Measurements from ENCODE around the gene OTOF.

The OTOF gene

DNA sequence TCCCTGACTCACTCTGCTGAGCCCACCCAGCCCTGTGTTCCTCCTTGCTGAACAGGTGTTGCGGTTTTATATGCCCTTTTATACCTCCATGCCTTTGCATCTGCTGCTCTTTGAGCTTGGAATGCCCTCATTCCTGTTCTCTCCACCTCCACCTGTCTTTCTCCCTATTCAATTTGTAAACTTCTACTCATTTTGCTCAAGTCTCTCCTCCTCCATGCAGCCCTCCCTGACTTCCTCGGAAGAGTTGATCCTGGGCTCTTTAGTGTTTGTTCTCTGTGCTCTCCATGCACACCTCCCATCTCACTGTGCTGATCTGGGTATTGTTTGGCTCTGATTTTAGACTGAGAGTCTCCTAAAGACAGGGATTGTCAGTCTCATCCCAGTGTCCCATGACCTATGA, 7.2 kb upstream of the OTOF start:
- Histone ChIP-seq H3K27me3 (ENCODE audit: control insufficient read depth, insufficient read depth, low read length) (no peaks in the 10 kb centered on the region), H3K36me3 (ENCODE audit: control insufficient read depth, insufficient read depth, low read length) (no peaks in the 10 kb centered on the region), H3K9me3 (ENCODE audit: control insufficient read depth, low read length) (no peaks in the 10 kb centered on the region), H3K4me3 (ENCODE audit: low read length) (no peak overlapping the region), H3K4me1 (ENCODE audit: control insufficient read depth, insufficient read depth, low read length) (peaks cover 6% of the 10 kb centered on the region), H3K9ac (ENCODE audit: low read length) (no peak overlapping the region)

GRCh38 chr2:26484579-26484978, 6.7 kb upstream of the OTOF start:
- no peak overlapping the region for H3K9ac ChIP-seq (ENCODE audit: low read length)
- H3K36me3 ChIP-seq (ENCODE audit: control insufficient read depth, insufficient read depth, low read length): no peaks in the 10 kb centered on the region
- H3K27me3 ChIP-seq (ENCODE audit: control insufficient read depth, insufficient read depth, low read length): no peaks in the 10 kb centered on the region
- H3K9me3 ChIP-seq (ENCODE audit: control insufficient read depth, low read length): no peaks in the 10 kb centered on the region
- no peak overlapping the region for H3K4me3 ChIP-seq (ENCODE audit: low read length)
- peaks cover 11% of the 10 kb centered on the region for H3K4me1 ChIP-seq (ENCODE audit: control insufficient read depth, insufficient read depth, low read length)

DNA sequence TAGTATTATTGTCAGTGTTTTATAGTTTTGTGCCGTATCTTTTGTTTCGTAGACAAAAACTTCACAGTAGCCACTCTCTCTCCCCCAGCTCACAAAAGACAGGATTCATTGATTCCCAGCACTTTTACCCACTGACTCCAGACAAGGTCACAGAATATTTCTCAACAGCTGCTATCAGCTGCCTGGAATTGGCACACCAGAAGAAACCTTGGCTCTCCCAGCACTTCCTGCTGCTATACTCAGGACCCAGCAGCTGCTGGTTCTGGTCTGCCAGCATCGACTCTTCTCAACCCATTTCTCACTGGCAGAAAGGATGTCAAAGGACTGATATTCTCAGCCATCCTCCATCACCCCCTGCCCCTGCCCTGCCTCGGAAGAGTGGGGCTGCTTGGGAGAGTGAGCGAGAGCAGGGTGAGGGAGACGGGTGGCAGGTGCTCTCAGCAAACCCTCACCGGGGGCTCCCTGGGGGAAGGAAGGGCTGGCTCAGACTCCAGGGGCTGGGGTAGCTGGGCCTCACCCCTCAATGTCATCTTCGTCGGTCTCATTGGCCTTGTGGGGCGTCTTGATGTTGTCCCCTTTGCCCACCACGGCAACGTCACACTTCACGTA, 6.1 kb upstream of the OTOF start:
- peaks cover 12% of the 10 kb centered on the region for H3K4me1 ChIP-seq (ENCODE audit: control insufficient read depth, insufficient read depth, low read length)
- H3K9me3 ChIP-seq (ENCODE audit: control insufficient read depth, low read length): no peaks in the 10 kb centered on the region
- H3K9ac ChIP-seq (ENCODE audit: low read length): no peak overlapping the region
- H3K27me3 ChIP-seq (ENCODE audit: control insufficient read depth, insufficient read depth, low read length): no peaks in the 10 kb centered on the region
- H3K36me3 ChIP-seq (ENCODE audit: control insufficient read depth, insufficient read depth, low read length): no peaks in the 10 kb centered on the region
- no peak overlapping the region for H3K4me3 ChIP-seq (ENCODE audit: low read length)

DNA sequence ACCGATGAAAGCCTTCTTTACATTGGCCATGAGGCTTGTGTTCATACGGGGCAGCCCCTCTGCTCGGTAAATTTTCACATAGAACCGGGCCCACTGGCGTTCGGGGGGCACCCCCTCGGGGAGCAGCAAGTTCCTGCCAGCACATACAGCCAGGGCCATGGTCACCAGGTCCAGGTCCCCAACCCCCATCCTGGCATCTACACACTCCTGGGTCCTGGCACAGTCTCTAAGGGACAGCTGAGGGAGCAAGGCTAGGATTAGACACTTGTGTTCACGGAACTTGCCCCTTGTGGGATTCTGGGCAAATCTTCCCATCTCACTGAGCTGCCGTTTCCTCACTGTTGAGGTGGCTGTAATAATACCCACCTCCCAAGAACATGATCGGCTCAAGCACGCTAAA, 5.6 kb upstream of the OTOF start:
- Histone ChIP-seq H3K9ac (ENCODE audit: low read length) (no peak overlapping the region), H3K4me3 (ENCODE audit: low read length) (no peak overlapping the region), H3K27me3 (ENCODE audit: control insufficient read depth, insufficient read depth, low read length) (no peaks in the 10 kb centered on the region), H3K4me1 (ENCODE audit: control insufficient read depth, insufficient read depth, low read length) (peaks cover 12% of the 10 kb centered on the region), H3K9me3 (ENCODE audit: control insufficient read depth, low read length) (no peaks in the 10 kb centered on the region), H3K36me3 (ENCODE audit: control insufficient read depth, insufficient read depth, low read length) (no peaks in the 10 kb centered on the region)

GRCh38 chr2:26483027-26483326, 5.1 kb upstream of the OTOF start:
- Histone ChIP-seq H3K9me3 (ENCODE audit: control insufficient read depth, low read length) (no peaks in the 10 kb centered on the region), H3K4me1 (ENCODE audit: control insufficient read depth, insufficient read depth, low read length) (peaks cover 12% of the 10 kb centered on the region), H3K27me3 (ENCODE audit: control insufficient read depth, insufficient read depth, low read length) (no peaks in the 10 kb centered on the region), H3K36me3 (ENCODE audit: control insufficient read depth, insufficient read depth, low read length) (no peaks in the 10 kb centered on the region), H3K4me3 (ENCODE audit: low read length) (no peak overlapping the region), H3K9ac (ENCODE audit: low read length) (no peak overlapping the region)

GRCh38 chr2:26482211-26483026, 4.5 kb upstream of the OTOF start:
- Histone ChIP-seq H3K9ac (ENCODE audit: low read length) (no peak overlapping the region), H3K36me3 (ENCODE audit: control insufficient read depth, insufficient read depth, low read length) (no peaks in the 10 kb centered on the region), H3K9me3 (ENCODE audit: control insufficient read depth, low read length) (no peaks in the 10 kb centered on the region), H3K27me3 (ENCODE audit: control insufficient read depth, insufficient read depth, low read length) (no peaks in the 10 kb centered on the region), H3K4me1 (ENCODE audit: control insufficient read depth, insufficient read depth, low read length) (peaks cover 12% of the 10 kb centered on the region), H3K4me3 (ENCODE audit: low read length) (no peak overlapping the region)

- Histone ChIP-seq H3K36me3 (ENCODE audit: control insufficient read depth, insufficient read depth, low read length) (no peaks in the 10 kb centered on the region), H3K27me3 (ENCODE audit: control insufficient read depth, insufficient read depth, low read length) (no peaks in the 10 kb centered on the region), H3K4me3 (ENCODE audit: low read length) (no peak overlapping the region), H3K9ac (ENCODE audit: low read length) (no peak overlapping the region), H3K4me1 (ENCODE audit: control insufficient read depth, insufficient read depth, low read length) (peaks cover 12% of the 10 kb centered on the region), H3K9me3 (ENCODE audit: control insufficient read depth, low read length) (no peaks in the 10 kb centered on the region)
Observed at GRCh38 chr2:26481706-26482105, 3.8 kb upstream of the OTOF start.

GRCh38 chr2:26480566-26481423, 2.9 kb upstream of the OTOF start:
- Histone ChIP-seq H3K4me3 (ENCODE audit: low read length) (no peak overlapping the region), H3K9ac (ENCODE audit: low read length) (no peak overlapping the region), H3K36me3 (ENCODE audit: control insufficient read depth, insufficient read depth, low read length) (no peaks in the 10 kb centered on the region), H3K27me3 (ENCODE audit: control insufficient read depth, insufficient read depth, low read length) (no peaks in the 10 kb centered on the region), H3K4me1 (ENCODE audit: control insufficient read depth, insufficient read depth, low read length) (peaks cover 12% of the 10 kb centered on the region), H3K9me3 (ENCODE audit: control insufficient read depth, low read length) (no peaks in the 10 kb centered on the region)

DNA sequence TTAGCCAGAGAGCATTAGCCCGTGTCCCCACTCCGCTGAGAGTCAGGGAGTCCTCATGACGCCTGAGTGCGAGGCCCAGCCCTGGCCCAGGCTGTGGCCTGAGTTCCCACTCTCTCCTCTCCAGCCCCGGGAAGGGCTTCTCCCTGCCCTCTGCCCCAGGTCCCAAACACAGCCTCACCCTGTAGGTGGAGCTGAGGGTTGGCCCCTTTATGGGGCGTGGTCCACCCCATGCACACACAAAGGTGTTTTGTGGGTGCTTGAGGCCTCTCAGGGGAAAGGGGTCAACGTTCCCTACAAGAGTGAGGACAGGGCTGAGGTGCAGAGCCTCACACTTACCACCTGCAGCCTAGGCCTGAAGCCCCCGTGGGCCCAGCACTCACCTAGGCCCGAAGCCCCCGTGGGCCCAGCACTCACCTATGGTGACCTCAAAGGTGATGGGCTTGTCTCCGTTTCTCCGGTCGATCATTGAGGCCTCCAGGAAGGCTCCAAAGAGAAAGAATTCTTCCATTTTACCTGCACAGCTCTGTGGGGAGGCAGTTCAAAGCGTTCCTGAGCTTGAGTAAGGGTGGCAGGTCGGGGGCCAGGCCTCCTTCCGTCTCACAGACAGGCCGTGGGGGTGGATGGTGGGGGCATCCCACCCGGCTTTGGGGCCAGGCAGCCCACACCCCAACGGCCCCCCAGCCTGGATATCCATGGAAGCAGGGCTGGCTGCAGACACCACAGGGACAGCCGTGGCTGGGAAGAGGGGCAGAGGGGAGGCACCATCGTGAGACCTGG, 2.1 kb upstream of the OTOF start:
- H3K4me3 ChIP-seq (ENCODE audit: low read length): no peak overlapping the region
- H3K27me3 ChIP-seq (ENCODE audit: control insufficient read depth, insufficient read depth, low read length): no peaks in the 10 kb centered on the region
- peaks cover 12% of the 10 kb centered on the region for H3K4me1 ChIP-seq (ENCODE audit: control insufficient read depth, insufficient read depth, low read length)
- H3K9me3 ChIP-seq (ENCODE audit: control insufficient read depth, low read length): no peaks in the 10 kb centered on the region
- no peak overlapping the region for H3K9ac ChIP-seq (ENCODE audit: low read length)
- H3K36me3 ChIP-seq (ENCODE audit: control insufficient read depth, insufficient read depth, low read length): no peaks in the 10 kb centered on the region

DNA sequence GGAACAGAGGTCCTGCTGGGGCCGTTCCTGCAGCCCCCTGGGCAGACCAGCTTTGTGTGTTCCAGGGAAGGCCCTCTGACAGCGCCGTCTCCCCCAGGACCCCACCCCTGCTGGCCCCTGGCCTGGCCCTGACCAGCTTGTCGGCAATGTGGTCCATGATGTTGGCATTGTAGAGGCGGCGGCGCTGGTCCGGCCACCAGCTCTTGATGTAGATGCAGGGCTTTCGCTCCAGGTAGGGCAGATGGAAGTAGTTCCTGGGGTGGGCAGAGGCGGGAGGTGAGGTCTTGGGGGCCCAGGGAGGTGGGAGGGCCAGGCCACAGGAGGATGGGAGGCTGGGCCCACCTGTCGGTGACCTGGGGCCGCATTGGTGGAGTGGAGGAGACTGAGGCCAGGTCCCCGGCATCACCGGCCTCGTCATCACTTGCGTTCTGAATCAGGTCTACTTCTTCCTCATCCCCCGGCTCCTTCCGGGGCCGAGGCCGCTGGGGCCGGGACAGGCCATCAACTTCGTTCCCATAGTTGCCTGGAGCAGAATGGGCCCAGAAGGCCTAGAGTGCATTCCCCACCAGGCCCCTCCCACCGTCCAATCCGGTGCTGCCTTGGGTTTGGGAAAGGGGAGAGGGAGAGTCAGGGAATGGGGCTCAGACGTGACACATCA, 1.3 kb upstream of the OTOF start:
- Histone ChIP-seq H3K36me3 (ENCODE audit: control insufficient read depth, insufficient read depth, low read length) (no peaks in the 10 kb centered on the region), H3K9ac (ENCODE audit: low read length) (no peak overlapping the region), H3K4me1 (ENCODE audit: control insufficient read depth, insufficient read depth, low read length) (peaks cover 12% of the 10 kb centered on the region), H3K4me3 (ENCODE audit: low read length) (no peak overlapping the region), H3K9me3 (ENCODE audit: control insufficient read depth, low read length) (no peaks in the 10 kb centered on the region), H3K27me3 (ENCODE audit: control insufficient read depth, insufficient read depth, low read length) (no peaks in the 10 kb centered on the region)

- Histone ChIP-seq H3K4me1 (ENCODE audit: control insufficient read depth, insufficient read depth, low read length) (peaks cover 12% of the 10 kb centered on the region), H3K36me3 (ENCODE audit: control insufficient read depth, insufficient read depth, low read length) (no peaks in the 10 kb centered on the region), H3K4me3 (ENCODE audit: low read length) (no peak overlapping the region), H3K27me3 (ENCODE audit: control insufficient read depth, insufficient read depth, low read length) (no peaks in the 10 kb centered on the region), H3K9ac (ENCODE audit: low read length) (no peak overlapping the region), H3K9me3 (ENCODE audit: control insufficient read depth, low read length) (no peaks in the 10 kb centered on the region)
Observed at GRCh38 chr2:26478366-26478765, 442 bp upstream of the OTOF start.
